GM21515 (cell line): Measurements from ENCODE around the gene GIT2.
A peak's percentile ranks its signal among the peaks of the same experiment; 100 is the strongest.
"Not testable (repeated sequence)": the region's sequence is repeated elsewhere in the genome, so short reads cannot be mapped to it uniquely, and the experiment has no call there.

Experiments
- ATAC-seq: cut with Tn5 transposase; IDR thresholded peaks from one replicate; pipeline ENCODE4 v1.9.1; 2021; ENCODE audit not compliant: unreplicated experiment

The GIT2 gene

DNA sequence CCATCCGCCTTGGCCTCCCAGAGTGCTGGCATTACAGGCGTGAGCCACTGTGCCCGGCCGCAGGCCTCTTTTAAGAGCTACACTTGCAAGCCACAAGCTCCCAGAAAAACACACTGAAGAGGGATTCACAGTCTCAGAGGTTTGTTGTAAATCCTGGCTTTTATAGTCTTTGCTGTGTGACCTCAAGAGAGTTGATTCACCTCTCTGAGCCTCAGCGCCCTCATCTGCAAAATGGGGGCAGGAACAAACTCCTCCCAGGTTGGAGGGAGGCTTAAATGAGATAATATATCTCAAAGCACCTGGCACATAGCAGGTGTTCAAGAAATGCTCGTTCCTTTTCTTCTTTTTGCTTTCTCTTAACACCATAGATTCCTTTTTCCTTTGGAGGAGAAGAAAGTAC lies 100.0 kb downstream of the GIT2 start:
- no peak for ATAC-seq

DNA sequence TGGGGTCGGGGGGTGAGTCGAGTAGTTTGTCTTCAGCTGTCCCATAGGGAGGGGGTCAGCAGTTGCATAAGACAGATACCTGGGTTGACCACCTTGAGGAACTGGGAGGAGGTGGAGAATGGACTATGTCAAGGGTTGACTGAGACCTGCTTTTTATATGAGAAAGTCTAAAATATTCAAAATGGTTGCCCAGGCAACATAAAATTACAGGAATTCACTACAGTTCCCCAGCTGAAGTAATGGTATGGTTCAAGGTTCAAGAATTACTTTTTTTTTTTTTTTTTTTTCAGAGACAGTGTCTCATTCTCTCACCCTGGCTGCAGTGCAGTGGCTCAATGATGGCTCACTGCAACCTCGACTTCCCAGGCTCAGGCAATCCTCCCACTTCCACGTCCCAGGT lies 101.2 kb downstream of the GIT2 start:
- ATAC-seq, result no peak

GRCh38 chr12:109893261-109893995 lies 102.7 kb downstream of the GIT2 start:
- no peak for ATAC-seq

- no peak for ATAC-seq
Measured at GRCh38 chr12:109892748-109893147, 103.4 kb downstream of the GIT2 start.

DNA sequence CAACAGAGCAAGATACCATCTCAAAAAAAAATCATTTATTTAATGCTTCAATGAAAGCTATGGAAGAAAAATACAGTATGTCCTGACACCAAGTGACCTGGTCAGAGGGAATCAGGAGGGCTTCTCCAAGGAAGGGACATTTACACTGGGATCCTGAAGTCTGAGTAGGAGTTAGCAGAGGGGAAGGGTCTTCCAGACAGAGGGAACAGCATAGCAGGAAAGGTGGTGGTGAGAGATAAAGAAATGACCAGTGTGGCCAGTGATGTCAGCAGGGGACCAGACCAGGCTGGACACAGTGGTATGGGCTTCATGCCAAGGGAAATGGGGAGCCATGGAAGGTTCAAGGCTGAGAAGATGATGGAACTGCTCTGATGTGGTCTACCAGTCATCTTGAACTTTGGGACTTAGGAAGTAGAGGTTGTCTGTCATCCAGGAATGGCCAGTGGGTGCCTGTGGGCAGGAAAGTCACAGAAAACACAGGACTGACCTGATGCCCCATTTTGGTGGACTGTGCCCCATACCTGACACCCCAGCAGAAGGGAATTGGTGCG lies 103.9 kb downstream of the GIT2 start:
- no peak for ATAC-seq

- ATAC-seq, result not testable (repeated sequence)
Measured at GRCh38 chr12:109891731-109892130, 104.4 kb downstream of the GIT2 start.

DNA sequence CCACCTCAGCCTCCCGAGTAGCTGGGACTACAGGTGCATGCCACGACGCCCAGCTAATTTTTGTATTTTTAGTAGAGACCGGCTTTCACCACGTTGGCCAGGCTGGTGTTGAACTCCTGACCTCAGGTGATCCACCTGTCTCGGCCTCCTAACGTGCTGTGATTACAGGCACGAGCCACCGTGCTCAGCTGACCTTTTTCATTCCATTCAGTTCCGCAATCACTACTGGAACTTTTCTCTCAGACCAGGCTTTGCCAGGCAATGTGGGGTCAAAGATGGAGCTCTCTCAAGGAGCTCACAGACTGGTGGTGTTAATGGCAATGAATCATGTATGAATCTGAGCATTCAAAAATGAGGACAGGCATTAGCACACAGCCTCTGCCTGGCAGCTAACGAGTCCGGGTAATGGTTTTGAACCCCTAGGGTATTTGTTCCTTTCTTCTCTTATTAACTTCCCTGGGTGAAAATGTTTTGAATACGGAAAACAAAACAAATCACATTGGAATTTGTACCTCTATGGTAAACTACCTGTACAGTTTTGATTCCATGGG lies 105.5 kb downstream of the GIT2 start:
- no peak for ATAC-seq

DNA sequence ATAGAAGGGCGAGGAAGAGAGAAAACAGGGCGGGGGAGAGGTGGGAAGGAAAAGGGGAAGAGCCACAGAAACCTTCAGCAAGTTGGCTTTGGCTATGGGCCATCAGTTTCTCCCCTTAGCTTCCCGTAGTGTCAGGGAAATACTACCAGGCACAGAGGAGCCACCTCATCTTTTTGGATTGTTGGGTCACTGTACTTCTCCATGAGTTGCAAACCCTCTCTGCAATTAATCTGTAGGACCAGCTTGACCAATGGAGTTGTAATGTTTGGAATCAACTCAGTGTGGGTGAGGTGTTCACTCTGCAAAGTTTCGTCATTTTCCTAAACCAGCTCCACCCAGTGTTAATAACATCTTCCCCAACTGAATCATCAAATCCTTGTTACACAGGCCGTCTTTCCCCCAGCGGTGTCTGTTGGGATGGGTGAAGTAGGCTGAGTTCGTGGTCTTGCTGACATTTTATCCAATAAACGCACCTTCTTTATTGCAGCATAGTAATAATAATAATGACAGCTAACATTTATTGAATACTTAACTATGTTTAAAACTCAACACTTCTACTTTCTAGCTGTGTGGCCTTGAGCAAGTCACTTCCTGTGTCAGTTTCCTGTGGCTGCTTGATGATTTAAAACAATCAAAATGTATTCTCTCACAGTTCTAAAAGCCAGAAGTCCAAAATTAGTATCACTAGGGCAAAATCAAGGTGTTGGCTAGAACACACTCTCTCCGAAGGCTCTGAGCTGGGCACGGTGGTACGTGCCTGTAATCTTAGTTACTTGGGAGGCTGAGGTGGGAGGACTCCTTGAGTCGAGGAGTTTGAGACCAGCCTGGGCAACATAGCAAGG lies 107.8 kb downstream of the GIT2 start:
- no peak for ATAC-seq

GRCh38 chr12:109885616-109886015 lies 110.6 kb downstream of the GIT2 start:
- ATAC-seq, result no peak

GRCh38 chr12:109883461-109883860 lies 112.7 kb downstream of the GIT2 start:
- no peak for ATAC-seq

DNA sequence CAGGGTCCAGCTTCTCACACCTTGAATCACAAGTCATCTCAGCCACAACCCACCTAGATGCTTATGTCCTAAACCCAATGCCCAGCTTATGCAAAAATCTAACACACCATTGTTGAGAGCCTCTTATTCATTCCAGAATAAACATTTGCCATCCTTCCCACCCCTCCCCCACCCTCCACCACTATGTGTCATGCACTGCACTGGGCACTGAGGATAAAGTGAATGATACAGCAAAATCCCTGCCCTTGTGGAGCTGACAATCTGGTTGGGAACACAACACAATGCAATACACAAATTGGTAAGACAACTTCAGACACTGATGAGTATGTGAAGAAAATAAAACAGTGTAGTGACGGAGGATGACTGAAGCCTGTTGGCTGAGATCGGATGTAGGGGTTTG lies 114.4 kb downstream of the GIT2 start:
- no peak for ATAC-seq

- ATAC-seq, result no peak
Measured at GRCh38 chr12:109880938-109881337, 115.2 kb downstream of the GIT2 start.

DNA sequence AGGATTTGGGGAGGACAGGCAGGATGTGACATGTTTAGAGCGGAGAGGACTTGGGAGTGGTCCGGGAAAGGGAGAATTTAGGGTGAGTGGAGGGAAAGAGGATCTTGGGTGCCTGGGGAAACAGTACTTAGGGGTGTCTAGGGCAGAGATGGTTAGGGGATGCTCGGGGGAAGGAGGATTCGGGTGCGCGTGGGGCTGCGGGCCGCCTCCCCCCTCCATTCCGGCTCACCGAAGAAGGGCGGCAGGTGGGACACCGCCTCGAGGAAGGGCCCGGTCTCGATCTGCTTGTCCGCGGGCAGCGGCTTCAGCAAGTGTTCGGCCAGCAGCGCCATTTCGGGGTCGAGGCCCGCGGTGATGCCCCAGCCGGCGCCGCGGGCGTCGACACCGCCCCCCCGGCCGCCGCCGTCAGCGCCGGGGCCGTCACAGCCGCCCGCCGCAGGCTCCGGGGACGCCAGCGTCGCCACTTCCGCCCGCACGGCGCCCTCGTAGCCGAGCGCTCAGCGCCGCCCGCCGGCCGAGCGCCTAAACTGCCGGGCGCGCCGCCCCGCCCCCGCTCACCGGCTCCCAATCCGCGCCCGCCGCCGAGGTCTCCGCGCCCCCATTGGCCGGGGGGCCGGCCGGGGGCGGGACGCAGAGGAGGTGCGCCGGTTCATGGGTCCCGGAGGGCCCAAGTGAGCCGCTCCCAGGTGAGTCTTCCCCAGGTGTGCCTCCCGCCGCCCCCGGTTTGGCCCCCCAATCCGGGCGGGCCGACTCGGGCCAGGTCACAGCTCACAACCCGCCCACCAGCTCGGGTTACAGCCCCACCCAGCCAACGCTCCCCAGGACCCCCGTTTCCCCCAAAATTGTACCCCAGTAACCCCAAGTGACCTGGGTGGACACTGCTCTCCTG lies 115.9 kb downstream of the GIT2 start, which contains the start of gene GLTP:
TSS of gene GLTP (minus strand) at position 499 of the 889 bp plus-strand sequence. CDS start at position 332, 167 bp downstream.
- peak; percentile 90 for ATAC-seq
